K562 (cell line): ENCODE results near the gene NRXN3. TPM values are rescaled to one million over a fixed set of nuclear protein-coding genes. Genes with fewer than 3 reads are reported as not detected.

Experiments used
- ATAC-seq: fragments of 200-7000 bp; cut with Tn5 transposase; 3 replicates; pipeline ENCODE4 v1.9.1; 2020; ENCODE audit warnings: moderate library complexity
- BruUV-seq: library from RNA; stranded (reverse); fragments of 400-500 nt; replicated peaks from 2 replicates; lab custom pipeline; 2021; lab: Mats Ljungman, UMichigan
- CTCF ChIA-PET: fragments of 300-600 bp; formaldehyde crosslinking; extraction: SDS; loops from one replicate; lab custom pipeline; 2021; ENCODE audit warnings: low intra/inter-chr PET ratio; lab: Yijun Ruan, JAX
- POLR2A ChIA-PET: fragments of 300-600, 350-650 bp; sonication (Branson Sonifier 250); formaldehyde crosslinking; extraction: SDS; loops from one replicate; lab custom pipeline; 2021; ENCODE audit warnings: antibody characterized with exemption, inconsistent platforms; lab: Yijun Ruan, JAX
- DNase-seq, 4 experiments: peaks; one replicate each; pipeline versions ENCODE4 v3.0.0 to v3.0.0-alpha.2; 2011 to 2018; ENCODE audit warnings: low spot score in 3 of 4, mixed read lengths in 3 of 4; ENCODE audit errors: extremely low read depth in 1 of 4
- FAIRE-seq: peaks from 2 replicates; lab custom pipeline; 2011; peaks lifted over from hg19 to GRCh38; lab: Jason Lieb, UNC
- H2AFZ ChIP-seq: 2 replicates; pipeline ENCODE4 v1.6.0; 2011; ENCODE audit warnings: low read depth, low read length, control low read depth, inconsistent platforms
- H3K27ac ChIP-seq: fragments of 200-600 bp; 3 replicates; pipeline ENCODE4 v1.8.0; 2011; ENCODE audit warnings: low read depth, mild to moderate bottlenecking, control low read depth, inconsistent platforms, low read length, moderate library complexity, mixed read lengths; ENCODE audit errors: extremely low read depth
- H3K27me3 ChIP-seq, 2 experiments: fragments of 300-600 bp in 1 of 2; 2 replicates in 1 of 2; 3 replicates in 1 of 2; pipeline versions ENCODE4 v1.6.0 to v1.8.0; 2011; ENCODE audit warnings: inconsistent platforms in 2 of 2, low read length in 2 of 2, mild to moderate bottlenecking in 1 of 2, mixed read lengths in 1 of 2, moderate library complexity in 1 of 2; ENCODE audit not compliant: control insufficient read depth in 2 of 2, insufficient read depth in 2 of 2
- H3K36me3 ChIP-seq: fragments of 300-600 bp; 3 replicates; pipeline ENCODE4 v1.8.0; 2011; ENCODE audit warnings: mild to moderate bottlenecking, low read length, inconsistent platforms; ENCODE audit not compliant: control insufficient read depth, insufficient read depth
- H3K4me1 ChIP-seq, 2 experiments: fragments of 200-600 bp in 1 of 2; replicated peaks in 1 of 2; 2 replicates in 1 of 2; 3 replicates in 1 of 2; pipeline versions ENCODE4 v1.5.1 to v1.8.0; 2011; ENCODE audit warnings: inconsistent platforms in 2 of 2, low read length in 2 of 2, mild to moderate bottlenecking in 1 of 2, mixed read lengths in 1 of 2, moderate library complexity in 1 of 2; ENCODE audit not compliant: control insufficient read depth in 2 of 2, insufficient read depth in 2 of 2
- H3K4me2 ChIP-seq: 2 replicates; pipeline ENCODE4 v1.6.1; 2011; ENCODE audit warnings: low read length, control low read depth, inconsistent platforms, mixed read lengths; ENCODE audit not compliant: insufficient read depth
- H3K4me3 ChIP-seq: fragments of 200-600 bp; sonication (generic), shearing (Covaris generic); 2 replicates; pipeline ENCODE4 v1.5.1; 2016; ENCODE audit warnings: control low read depth, inconsistent platforms
- H3K79me2 ChIP-seq: fragments of 200-600 bp; 3 replicates; pipeline ENCODE4 v1.8.0; 2011; ENCODE audit warnings: low read length, inconsistent platforms; ENCODE audit not compliant: control insufficient read depth, insufficient read depth
- H3K9ac ChIP-seq, 2 experiments: 2 replicates each; pipeline versions ENCODE4 v1.6.0 to v1.6.1; 2011; ENCODE audit warnings: low read depth in 2 of 2, low read length in 2 of 2, control low read depth in 1 of 2, inconsistent platforms in 1 of 2, mild to moderate bottlenecking in 1 of 2, mixed read lengths in 1 of 2; ENCODE audit not compliant: insufficient read depth in 1 of 2
- H3K9me1 ChIP-seq: one replicate; pipeline ENCODE4 v1.6.0; 2011; ENCODE audit warnings: inconsistent platforms, mild to moderate bottlenecking, low read length, moderate library complexity; ENCODE audit not compliant: control insufficient read depth, insufficient read depth
- H3K9me3 ChIP-seq: replicated peaks from 2 replicates; pipeline ENCODE4 v1.5.1; 2011; ENCODE audit warnings: low read depth, low read length, inconsistent platforms; ENCODE audit not compliant: control insufficient read depth, insufficient read depth
- H4K20me1 ChIP-seq: replicated peaks from 2 replicates; pipeline ENCODE4 v1.6.1; 2011; ENCODE audit warnings: low read length, inconsistent platforms, mixed read lengths; ENCODE audit not compliant: control insufficient read depth, insufficient read depth
- C11orf30 ChIP-seq: fragments of 450-650 bp; IDR thresholded peaks from 2 replicates; pipeline ENCODE4 v1.6.1; 2016; ENCODE audit warnings: low read depth, mild to moderate bottlenecking
- CREB5 ChIP-seq: fragments of 250-450 bp; sonication (Bioruptor Pico); IDR thresholded peaks from 2 replicates; pipeline ENCODE4 v1.5.0; 2020; ENCODE audit warnings: mild to moderate bottlenecking
- CSDE1 ChIP-seq, 2 experiments: fragments of 450-650 bp; IDR thresholded peaks; 2 replicates each; pipeline ENCODE4 v1.6.1; 2016; ENCODE audit warnings: mild to moderate bottlenecking in 1 of 2
- CTBP1 ChIP-seq: fragments of 450-650 bp; IDR thresholded peaks from 2 replicates; pipeline ENCODE4 v1.6.1; 2016; ENCODE audit warnings: borderline replicate concordance
- EP300 ChIP-seq: IDR thresholded peaks from 2 replicates; pipeline ENCODE4 v1.6.1; 2012; ENCODE audit warnings: low read length, improper control_type of control experiment
- GTF3C2 ChIP-seq: IDR thresholded peaks from 3 replicates; pipeline ENCODE4 v1.6.1; 2011; ENCODE audit warnings: borderline replicate concordance, mild to moderate bottlenecking, moderate library complexity; ENCODE audit not compliant: insufficient read length; ENCODE audit errors: extremely low read depth
- JUNB ChIP-seq: fragments of 450-650 bp; formaldehyde crosslinking; conservative IDR thresholded peaks from 2 replicates; pipeline ENCODE4 v1.4.0; 2020; ENCODE audit warnings: mild to moderate bottlenecking
- NCOA6 ChIP-seq: fragments of 450-650 bp; IDR thresholded peaks from 2 replicates; pipeline ENCODE4 v1.6.1; 2017; ENCODE audit warnings: mild to moderate bottlenecking
- NFXL1 ChIP-seq: fragments of 450-650 bp; formaldehyde crosslinking; IDR thresholded peaks from 2 replicates; pipeline ENCODE4 v1.4.0; 2021; ENCODE audit warnings: mild to moderate bottlenecking
- RNF2 ChIP-seq: sonication (generic); IDR thresholded peaks from 2 replicates; pipeline ENCODE4 v1.6.1; 2016
- ZNF146 ChIP-seq: IDR thresholded peaks from one replicate; pipeline ENCODE4 v1.6.1; 2018; ENCODE audit warnings: missing compliant biosample characterization; ENCODE audit not compliant: unreplicated experiment
- ZNF41 ChIP-seq: fragments of 250-450 bp; sonication (Bioruptor Pico); conservative IDR thresholded peaks from 2 replicates; pipeline ENCODE4 v1.4.0; 2020; ENCODE audit warnings: mild to moderate bottlenecking
- WGBS: fragments of 100-300 bp; shearing (Covaris generic); methylation state at CpG from one replicate; pipeline ENCODE4 v1.1.6; 2016; ENCODE audit warnings: low coverage, mixed read lengths; ENCODE audit not compliant: insufficient coverage; ENCODE audit errors: missing lambda C conversion rate; 5-methylcytosine and 5-hydroxymethylcytosine counted together
- in situ Hi-C: fragments of 300-500 bp; cut with MboI; formaldehyde crosslinking; loops from 4 replicates; pipeline ENCODE4 v1.15.0; 2018; ENCODE audit warnings: inconsistent platforms, mixed read lengths
- intact Hi-C: fragments of 100-400 bp; cut with micrococcal nuclease; formaldehyde crosslinking; loops from 2 replicates; pipeline ENCODE4 v1.14.2; 2022
- polyA plus RNA-seq, 8 experiments: library from polyadenylated mRNA; depleted of rRNA in 4 of 8; stranded (reverse) in 5 of 8; unstranded in 3 of 8; fragments of >200 nt; fragmentation: Nextera tagmentation in 2 of 8; fragmentation: Illumina TruSeq in 1 of 8; extraction: Ambion mirVana in 2 of 8; extraction: Trizol in 1 of 8; gene quantifications; 2 replicates each; pipeline versions ENCODE4 v1.2.1 to v1.2.3, GENCODE V29; 2011 to 2014; ENCODE audit warnings: inconsistent platforms in 1 of 8, missing spikeins in 1 of 8
- total RNA-seq, 7 experiments: library from RNA; depleted of rRNA in 6 of 7; stranded (reverse); fragments of >200 nt in 6 of 7; fragmentation: Illumina TruSeq in 2 of 7; extraction: Trizol in 2 of 7; gene quantifications; 2 replicates each; pipeline versions ENCODE4 v1.2.1 to v1.2.3, GENCODE V29; 2011 to 2021; ENCODE audit warnings: low replicate concordance in 1 of 7

NRXN3 gene
- total and polyA plus RNA-seq, 9 of the 15 experiments (the other 6 are each of a cell fraction or from before 2014, with no cell fraction given) = 0.09 TPM; not detected in 8

GRCh38 chr14:79037106-79037505 is 866.9 kb downstream of the NRXN3 start (continued):
- no peak for TF ChIP-seq CREB5 (CRISPR knock-in tag)

GRCh38 chr14:79037593-79037992 is 867.4 kb downstream of the NRXN3 start:
- Histone ChIP-seq H3K9me1 (no peaks in the 10 kb centered on the region), H3K36me3 (no peaks in the 10 kb centered on the region), H3K4me2 (no peak overlapping the region), H4K20me1 (no peaks in the 10 kb centered on the region), H3K27me3 (no peaks in the 10 kb centered on the region), H2AFZ (no peak overlapping the region), H3K9me3 (no peaks in the 10 kb centered on the region), H3K27ac (no peak overlapping the region), H3K4me1 (no peaks in the 10 kb centered on the region), H3K4me3 (no peak overlapping the region), H3K9ac (no peak overlapping the region), H3K79me2 (no peaks in the 10 kb centered on the region)
- no peak for DNase-seq
- ChIA-PET CTCF (no interaction called here), POLR2A (no interaction called here)
- no peak for ATAC-seq
- no TSS peak for BruUV-seq
- FAIRE-seq = no peak
- TF ChIP-seq CSDE1 (IDR thresholded peaks at IDR 0.05) = no peak
- no peak for TF ChIP-seq GTF3C2
- TF ChIP-seq NFXL1 (CRISPR knock-in tag) = no peak
- no peak for TF ChIP-seq JUNB (CRISPR knock-in tag)
- no peak for TF ChIP-seq CTBP1
- no peak for TF ChIP-seq C11orf30
- TF ChIP-seq ZNF41 (CRISPR knock-in tag) = no peak
- TF ChIP-seq EP300 = no peak
- no peak for TF ChIP-seq RNF2
- no peak for TF ChIP-seq ZNF146
- TF ChIP-seq NCOA6 = no peak
- in situ Hi-C loops = no loop called here
- WGBS = 2% methylated on average over 7 of the region's 7 CpGs
- intact Hi-C loops = no loop called here
